GM13977 (cell line): ENCODE measurements around the gene BEGAIN.

ENCODE experiments used
- DNase-seq: peaks from one replicate; pipeline ENCODE4 v3.0.0; 2012; ENCODE audit warnings: low spot score
- in situ Hi-C: fragments of 300-500 bp; cut with MboI; formaldehyde crosslinking; loops from one replicate; pipeline ENCODE4 v1.12.0; 2022; ENCODE audit warnings: low sequenced_read_pairs, low pct_unique_long_range_greater_than_20kb, mixed read lengths, inconsistent platforms; ENCODE audit not compliant: unreplicated experiment
- TF ChIP-seq, protein P1 (sequence below): IDR thresholded peaks from 2 replicates; pipeline ENCODE4 v1.5.1; 2012; ENCODE audit warnings: mild to moderate bottlenecking, control low read depth; ENCODE audit not compliant: insufficient read depth; ENCODE audit errors: extremely low read depth, missing control alignments

Gene BEGAIN

GRCh38 chr14:100606687-100607610 is 19.7 kb upstream of the BEGAIN start:
- no peak for DNase-seq
- TF ChIP-seq, protein P1, sequence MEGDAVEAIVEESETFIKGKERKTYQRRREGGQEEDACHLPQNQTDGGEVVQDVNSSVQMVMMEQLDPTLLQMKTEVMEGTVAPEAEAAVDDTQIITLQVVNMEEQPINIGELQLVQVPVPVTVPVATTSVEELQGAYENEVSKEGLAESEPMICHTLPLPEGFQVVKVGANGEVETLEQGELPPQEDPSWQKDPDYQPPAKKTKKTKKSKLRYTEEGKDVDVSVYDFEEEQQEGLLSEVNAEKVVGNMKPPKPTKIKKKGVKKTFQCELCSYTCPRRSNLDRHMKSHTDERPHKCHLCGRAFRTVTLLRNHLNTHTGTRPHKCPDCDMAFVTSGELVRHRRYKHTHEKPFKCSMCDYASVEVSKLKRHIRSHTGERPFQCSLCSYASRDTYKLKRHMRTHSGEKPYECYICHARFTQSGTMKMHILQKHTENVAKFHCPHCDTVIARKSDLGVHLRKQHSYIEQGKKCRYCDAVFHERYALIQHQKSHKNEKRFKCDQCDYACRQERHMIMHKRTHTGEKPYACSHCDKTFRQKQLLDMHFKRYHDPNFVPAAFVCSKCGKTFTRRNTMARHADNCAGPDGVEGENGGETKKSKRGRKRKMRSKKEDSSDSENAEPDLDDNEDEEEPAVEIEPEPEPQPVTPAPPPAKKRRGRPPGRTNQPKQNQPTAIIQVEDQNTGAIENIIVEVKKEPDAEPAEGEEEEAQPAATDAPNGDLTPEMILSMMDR = no peak
- in situ Hi-C loops = no loop called here

- DNase-seq = no peak
- in situ Hi-C loops = no loop called here
- TF ChIP-seq, protein P1 = no peak
Measured at GRCh38 chr14:100605706-100606686, 18.8 kb upstream of the BEGAIN start.

- in situ Hi-C loops = no loop called here
- TF ChIP-seq, protein P1 = no peak
- DNase-seq = no peak
Measured at GRCh38 chr14:100605230-100605629, 18.0 kb upstream of the BEGAIN start.

GRCh38 chr14:100604709-100605108 is 17.5 kb upstream of the BEGAIN start:
- TF ChIP-seq, protein P1 = no peak
- DNase-seq = no peak

DNA sequence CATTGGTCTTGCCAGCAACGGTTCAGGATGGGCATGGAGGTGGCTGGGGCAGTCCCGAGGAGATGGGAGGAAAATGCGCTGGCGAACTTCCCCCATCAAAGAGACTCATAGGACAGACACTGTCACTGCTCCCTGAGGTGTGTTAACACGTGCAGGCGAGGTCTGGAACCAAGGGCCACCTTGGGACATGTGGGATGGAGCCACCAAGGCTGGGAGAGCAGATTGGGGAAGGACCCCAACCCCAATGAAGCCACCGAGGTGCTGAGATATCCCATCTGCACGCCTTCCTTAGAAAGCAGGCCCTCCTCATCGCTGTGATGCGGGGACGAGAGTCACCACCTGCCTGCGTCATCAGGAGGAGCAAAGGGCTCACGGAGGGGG is 16.9 kb upstream of the BEGAIN start:
- TF ChIP-seq, protein P1 = no peak
- no peak for DNase-seq
- in situ Hi-C loops = no loop called here

More at GRCh38 chr14:100604709-100605108, 17.5 kb upstream of the BEGAIN start:
- in situ Hi-C loops = no loop called here

DNA sequence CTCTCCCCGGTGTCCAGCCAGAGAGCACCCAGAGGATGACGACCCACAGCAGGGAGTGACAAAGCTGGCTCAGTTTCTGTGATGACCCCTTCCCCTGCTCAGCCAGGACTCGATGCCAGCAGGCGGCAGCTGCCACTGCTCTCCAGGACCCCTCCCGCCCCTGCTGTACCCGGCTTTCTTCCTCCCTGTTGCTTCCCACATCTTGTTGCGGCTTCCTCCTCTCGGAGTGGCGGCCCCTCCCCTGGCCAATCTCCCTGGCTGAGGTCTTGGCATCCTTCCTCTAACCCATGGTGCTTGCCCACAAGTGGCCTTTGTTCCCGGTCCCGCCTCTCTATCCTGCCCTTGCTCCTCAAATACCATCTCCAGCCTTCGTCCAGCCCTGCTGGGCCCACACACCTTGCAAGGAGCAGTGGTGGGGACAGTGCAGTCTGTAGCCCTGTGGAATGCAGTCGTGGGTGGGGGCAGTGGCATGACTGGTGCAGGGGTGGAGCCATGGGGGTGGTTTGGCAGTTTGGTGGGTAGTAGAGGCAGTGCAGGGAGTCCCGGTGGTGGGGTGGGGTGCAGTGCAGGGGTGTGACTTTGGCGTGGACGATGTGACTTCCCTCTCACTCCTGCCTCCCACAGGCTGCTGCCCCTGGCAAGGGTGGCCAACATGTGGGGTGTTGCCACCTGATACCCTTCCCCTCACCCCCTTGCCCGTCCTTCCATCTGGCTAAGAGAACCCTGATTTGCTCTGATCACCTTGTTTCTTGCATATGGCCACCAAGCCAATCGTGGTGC is 16.3 kb upstream of the BEGAIN start:
- in situ Hi-C loops = no loop called here
- no peak for DNase-seq
- TF ChIP-seq, protein P1 = no peak
